Large intestine (tissue), 3 donors: ENCODE data around the gene FEM1B. TPM values are rescaled to one million over a fixed set of nuclear protein-coding genes. Genes with fewer than 3 reads are reported as not detected.

Source experiments
- DNase-seq, 2 donors: peaks; one replicate each; pipeline versions ENCODE4 v3.0.0 to v3.0.0-alpha.2; 2013
- H3K27ac ChIP-seq: one replicate; pipeline ENCODE4 v1.5.1; 2013; ENCODE audit warnings: low read length
- H3K27me3 ChIP-seq: 2 replicates; pipeline ENCODE4 v1.6.1; 2013; ENCODE audit warnings: low read length; ENCODE audit not compliant: control insufficient read depth, insufficient read depth
- H3K36me3 ChIP-seq: 2 replicates; pipeline ENCODE4 v1.6.1; 2013; ENCODE audit warnings: low read length; ENCODE audit not compliant: control insufficient read depth, insufficient read depth
- H3K4me1 ChIP-seq: one replicate; pipeline ENCODE4 v1.6.1; 2013; ENCODE audit warnings: low read length; ENCODE audit not compliant: control insufficient read depth, insufficient read depth
- H3K4me3 ChIP-seq: one replicate; pipeline ENCODE4 v1.5.1; 2013; ENCODE audit warnings: low read length
- H3K9me3 ChIP-seq: one replicate; pipeline ENCODE4 v1.6.1; 2013; ENCODE audit warnings: mild to moderate bottlenecking, low read depth, low read length, moderate library complexity; ENCODE audit not compliant: control insufficient read depth
- WGBS: methylation state at CpG from one replicate; pipeline ENCODE4 v1.1.5; 2013; ENCODE audit warnings: low lambda C conversion rate; ENCODE audit not compliant: insufficient coverage; 5-methylcytosine and 5-hydroxymethylcytosine counted together
- polyA plus RNA-seq: library from polyadenylated mRNA; unstranded; fragments of 120-200 nt; gene quantifications from one replicate; pipeline ENCODE4 v1.2.1, GENCODE V29; 2013

The FEM1B gene
- polyA plus RNA-seq, 1 donor: 49.3 TPM

- no peaks in the 10 kb centered on the region for H3K9me3 ChIP-seq
- H3K4me3 ChIP-seq: no peak overlapping the region
- H3K27ac ChIP-seq: no peak overlapping the region
- WGBS: no CpG with 5 or more reads among the region's 4 CpGs
- H3K4me1 ChIP-seq: no peaks in the 10 kb centered on the region
- peaks cover 10% of the 10 kb centered on the region for H3K27me3 ChIP-seq
- no peaks in the 10 kb centered on the region for H3K36me3 ChIP-seq
- DNase-seq: no peak
Measured at GRCh38 chr15:68325726-68326125, 48.2 kb downstream of the FEM1B start.

DNA sequence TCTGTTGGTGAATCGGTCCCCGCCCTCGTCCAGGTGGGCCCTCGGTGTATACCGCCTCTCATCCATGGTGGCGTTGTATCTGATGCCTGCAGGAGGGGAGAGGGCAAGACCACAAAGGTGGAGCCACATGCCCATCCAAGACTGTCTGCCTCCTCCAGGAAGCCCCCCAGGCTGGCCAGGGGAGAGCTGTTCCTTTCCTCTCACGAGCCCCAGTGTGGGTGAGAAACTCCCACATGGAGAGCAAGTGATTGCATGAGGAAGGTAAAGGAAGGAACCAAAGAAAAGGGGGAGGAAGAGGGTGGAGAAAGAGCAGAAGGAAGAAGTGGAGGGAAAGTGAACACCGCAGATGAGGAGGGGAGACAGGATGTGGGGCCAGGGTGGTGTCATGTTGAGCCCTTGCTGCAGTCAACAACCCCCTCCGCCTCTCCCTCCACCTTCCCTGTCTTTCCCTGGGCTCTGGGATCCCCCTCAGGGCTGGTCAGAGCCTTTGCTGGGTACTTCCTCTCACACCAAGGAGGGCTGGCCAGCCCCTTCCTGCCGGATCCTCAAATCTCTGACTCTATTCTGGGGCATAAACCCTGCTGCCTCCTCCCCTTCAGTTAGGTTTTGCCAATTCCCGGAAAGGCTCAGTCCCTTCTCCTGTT is 49.3 kb downstream of the FEM1B start:
- 83% methylated on average over 1 of the region's 11 CpGs for WGBS
- H3K36me3 ChIP-seq: no peaks in the 10 kb centered on the region
- no peaks in the 10 kb centered on the region for H3K4me1 ChIP-seq
- peaks cover 10% of the 10 kb centered on the region for H3K27me3 ChIP-seq
- H3K27ac ChIP-seq: no peak overlapping the region
- no peak overlapping the region for H3K4me3 ChIP-seq
- no peaks in the 10 kb centered on the region for H3K9me3 ChIP-seq
- no peak for DNase-seq

- no peak overlapping the region for H3K4me3 ChIP-seq
- H3K27me3 ChIP-seq: peaks cover 14% of the 10 kb centered on the region
- WGBS: no CpG with 5 or more reads among the region's 8 CpGs
- H3K36me3 ChIP-seq: no peaks in the 10 kb centered on the region
- DNase-seq: no peak
- no peaks in the 10 kb centered on the region for H3K4me1 ChIP-seq
- H3K27ac ChIP-seq: no peak overlapping the region
- H3K9me3 ChIP-seq: no peaks in the 10 kb centered on the region
Measured at GRCh38 chr15:68328443-68328842, 50.9 kb downstream of the FEM1B start.

GRCh38 chr15:68328964-68329363 is 51.4 kb downstream of the FEM1B start:
- Histone ChIP-seq H3K4me1 (no peaks in the 10 kb centered on the region), H3K4me3 (no peak overlapping the region), H3K36me3 (no peaks in the 10 kb centered on the region), H3K9me3 (no peaks in the 10 kb centered on the region), H3K27me3 (peaks cover 14% of the 10 kb centered on the region), H3K27ac (no peak overlapping the region)
- no CpG with 5 or more reads among the region's 3 CpGs for WGBS
- DNase-seq: no peak

GRCh38 chr15:68330416-68330815 is 52.9 kb downstream of the FEM1B start:
- H3K4me1 ChIP-seq: no peaks in the 10 kb centered on the region
- WGBS: no CpG with 5 or more reads among the region's 6 CpGs

DNA sequence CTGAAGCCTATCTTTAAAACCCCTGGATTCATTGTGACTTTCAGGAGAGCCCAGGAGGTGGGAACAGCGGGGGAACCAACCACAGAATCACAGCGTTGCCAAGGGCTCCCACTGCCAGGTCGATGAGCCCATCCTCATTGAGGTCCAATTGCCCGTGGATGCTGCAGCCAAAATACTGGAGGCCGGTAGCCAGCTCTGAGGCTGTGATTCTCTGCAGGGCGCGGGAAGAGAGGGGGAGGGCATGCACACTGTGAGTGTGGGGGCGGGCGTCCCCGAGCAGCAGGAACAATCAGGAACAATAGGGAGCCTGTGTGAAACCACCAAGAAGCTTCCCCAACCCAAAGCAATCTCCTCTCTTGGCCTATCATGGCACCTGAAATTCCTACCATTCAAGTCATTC is 53.4 kb downstream of the FEM1B start:
- no CpG with 5 or more reads among the region's 10 CpGs for WGBS
- H3K27ac ChIP-seq: no peak overlapping the region

More at GRCh38 chr15:68330416-68330815, 52.9 kb downstream of the FEM1B start:
- DNase-seq: no peak
- Histone ChIP-seq H3K36me3 (no peaks in the 10 kb centered on the region), H3K27ac (no peak overlapping the region), H3K9me3 (no peaks in the 10 kb centered on the region), H3K27me3 (peaks cover 14% of the 10 kb centered on the region), H3K4me3 (no peak overlapping the region)

DNA sequence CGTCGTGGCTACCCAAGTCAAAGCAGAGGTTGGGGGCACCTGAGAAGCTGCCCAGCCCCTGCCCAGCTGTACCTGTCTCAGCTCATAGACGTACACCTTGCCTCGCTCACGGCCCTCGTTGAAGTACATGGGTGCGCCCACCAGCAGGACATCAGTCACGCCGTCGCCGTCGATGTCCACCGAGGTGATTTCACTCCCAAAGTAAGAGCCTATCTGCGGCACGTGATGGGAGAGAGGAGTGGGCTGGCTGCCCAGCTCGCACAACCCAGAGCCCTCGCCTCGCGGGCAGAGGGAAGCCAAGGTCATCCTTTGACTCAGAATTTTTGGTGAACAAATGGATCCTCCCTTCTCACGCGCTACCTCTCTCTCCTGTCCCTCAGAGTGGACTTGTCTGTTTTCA is 54.7 kb downstream of the FEM1B start:
- WGBS: 97% methylated on average over 7 of the region's 21 CpGs
- Histone ChIP-seq H3K27me3 (peaks cover 5% of the 10 kb centered on the region), H3K27ac (no peak overlapping the region), H3K4me3 (no peak overlapping the region), H3K4me1 (no peaks in the 10 kb centered on the region), H3K36me3 (no peaks in the 10 kb centered on the region), H3K9me3 (no peaks in the 10 kb centered on the region)
- no peak for DNase-seq

More for the DNA sequence above, 53.4 kb downstream of the FEM1B start:
- H3K4me1 ChIP-seq: no peaks in the 10 kb centered on the region
- H3K36me3 ChIP-seq: no peaks in the 10 kb centered on the region
- peaks cover 14% of the 10 kb centered on the region for H3K27me3 ChIP-seq
- no peak overlapping the region for H3K4me3 ChIP-seq
- DNase-seq: no peak
- no peaks in the 10 kb centered on the region for H3K9me3 ChIP-seq

- Histone ChIP-seq H3K4me3 (no peak overlapping the region), H3K36me3 (no peaks in the 10 kb centered on the region), H3K4me1 (no peaks in the 10 kb centered on the region), H3K27ac (no peak overlapping the region), H3K27me3 (peaks cover 4% of the 10 kb centered on the region), H3K9me3 (no peaks in the 10 kb centered on the region)
- 45% methylated on average over 2 of the region's 8 CpGs for WGBS
- DNase-seq: no peak
Measured at GRCh38 chr15:68333775-68334470, 56.4 kb downstream of the FEM1B start.

GRCh38 chr15:68334661-68335124 is 57.1 kb downstream of the FEM1B start:
- peaks cover 4% of the 10 kb centered on the region for H3K27me3 ChIP-seq
- H3K9me3 ChIP-seq: no peaks in the 10 kb centered on the region
- H3K4me1 ChIP-seq: no peaks in the 10 kb centered on the region
- no CpG with 5 or more reads among the region's 9 CpGs for WGBS
- no peak overlapping the region for H3K27ac ChIP-seq
- H3K4me3 ChIP-seq: no peak overlapping the region
- no peak for DNase-seq
- no peaks in the 10 kb centered on the region for H3K36me3 ChIP-seq

DNA sequence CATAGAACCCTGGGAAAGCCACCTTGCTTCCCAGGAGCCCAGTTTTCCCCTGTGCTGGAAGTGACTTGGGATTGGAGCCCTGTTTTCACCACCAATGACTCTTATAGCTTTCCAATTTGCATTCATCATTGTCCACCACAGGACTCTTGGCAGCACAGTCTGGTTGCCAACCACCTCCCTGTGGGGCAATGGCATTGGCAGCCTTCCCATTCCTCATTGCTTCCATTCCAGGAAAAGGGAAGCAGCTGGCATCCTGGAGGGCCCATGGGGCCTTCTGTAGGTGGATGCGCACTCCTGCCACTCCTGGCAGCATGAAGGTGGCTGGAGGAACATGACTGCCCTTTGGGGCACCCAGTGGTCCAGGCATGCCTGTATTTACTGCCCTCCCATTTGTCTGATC is 57.7 kb downstream of the FEM1B start:
- Histone ChIP-seq H3K9me3 (no peaks in the 10 kb centered on the region), H3K36me3 (no peaks in the 10 kb centered on the region), H3K27ac (no peak overlapping the region), H3K4me1 (no peaks in the 10 kb centered on the region), H3K4me3 (no peak overlapping the region), H3K27me3 (peaks cover 4% of the 10 kb centered on the region)
- no CpG with 5 or more reads among the region's 1 CpG for WGBS
- no peak for DNase-seq
